Astrocyte (in vitro differentiated cells and primary cell): Measurements from ENCODE around the gene SLC17A2. TPM values are rescaled to one million over a fixed set of nuclear protein-coding genes. Genes with fewer than 3 reads are reported as not detected.

Experiments
- DNase-seq: peaks from one replicate; pipeline ENCODE4 v3.0.0-alpha.2; 2010; ENCODE audit warnings: low read depth
- FAIRE-seq: peaks from 2 replicates; lab custom pipeline; 2011; peaks lifted over from hg19 to GRCh38; lab: Jason Lieb, UNC
- H2AFZ ChIP-seq: 2 replicates; pipeline ENCODE4 v1.6.0; 2012; ENCODE audit warnings: low read depth, low read length, inconsistent platforms
- H3K27ac ChIP-seq: 2 replicates; pipeline ENCODE4 v1.5.1; 2011; ENCODE audit warnings: low read depth, low read length, inconsistent platforms
- H3K27me3 ChIP-seq: 2 replicates; pipeline ENCODE4 v1.6.0; 2011; ENCODE audit warnings: low read length, inconsistent platforms; ENCODE audit not compliant: insufficient read depth
- H3K36me3 ChIP-seq: 2 replicates; pipeline ENCODE4 v1.5.1; 2011; ENCODE audit warnings: low read length, inconsistent platforms; ENCODE audit not compliant: insufficient read depth
- H3K4me1 ChIP-seq: 2 replicates; pipeline ENCODE4 v1.5.1; 2011; ENCODE audit warnings: low read length, inconsistent platforms; ENCODE audit not compliant: insufficient read depth
- H3K4me2 ChIP-seq: 2 replicates; pipeline ENCODE4 v1.6.0; 2012; ENCODE audit warnings: low read length, inconsistent platforms
- H3K4me3 ChIP-seq: 2 replicates; pipeline ENCODE4 v1.5.1; 2011; ENCODE audit warnings: low read depth, mild to moderate bottlenecking, low read length, inconsistent platforms; ENCODE audit not compliant: insufficient read depth
- H3K79me2 ChIP-seq: 2 replicates; pipeline ENCODE4 v1.6.0; 2012; ENCODE audit warnings: mild to moderate bottlenecking, low read length, inconsistent platforms; ENCODE audit not compliant: insufficient read depth
- H3K9ac ChIP-seq: 2 replicates; pipeline ENCODE4 v1.6.0; 2012; ENCODE audit warnings: mild to moderate bottlenecking, low read length, inconsistent platforms
- H3K9me3 ChIP-seq: 2 replicates; pipeline ENCODE4 v1.5.1; 2012; ENCODE audit warnings: low read depth, mild to moderate bottlenecking, low read length, inconsistent platforms; ENCODE audit not compliant: insufficient read depth
- H4K20me1 ChIP-seq: 2 replicates; pipeline ENCODE4 v1.6.0; 2012; ENCODE audit warnings: low read length, inconsistent platforms; ENCODE audit not compliant: insufficient read depth
- H3K27ac Mint-ChIP-seq: one replicate; pipeline ENCODE4 v1.8.0; 2021; ENCODE audit warnings: mild to moderate bottlenecking, mixed read lengths; ENCODE audit not compliant: unreplicated experiment
- H3K27me3 Mint-ChIP-seq: one replicate; pipeline ENCODE4 v1.8.0; 2021; ENCODE audit warnings: low read depth, mixed read lengths; ENCODE audit not compliant: unreplicated experiment
- H3K36me3 Mint-ChIP-seq: one replicate; pipeline ENCODE4 v1.8.0; 2021; ENCODE audit warnings: low read depth, mixed read lengths; ENCODE audit not compliant: unreplicated experiment
- H3K4me1 Mint-ChIP-seq: one replicate; pipeline ENCODE4 v1.8.0; 2021; ENCODE audit warnings: low read depth, mixed read lengths; ENCODE audit not compliant: unreplicated experiment
- H3K4me3 Mint-ChIP-seq: one replicate; pipeline ENCODE4 v1.8.0; 2021; ENCODE audit warnings: mild to moderate bottlenecking, moderate library complexity, mixed read lengths; ENCODE audit not compliant: unreplicated experiment
- H3K9me3 Mint-ChIP-seq: one replicate; pipeline ENCODE4 v1.8.0; 2021; ENCODE audit warnings: mild to moderate bottlenecking, mixed read lengths; ENCODE audit not compliant: unreplicated experiment
- EZH2 ChIP-seq: IDR thresholded peaks from 2 replicates; pipeline ENCODE4 v1.6.1; 2012; ENCODE audit warnings: mild to moderate bottlenecking, low read length, inconsistent platforms; ENCODE audit not compliant: insufficient read depth
- total RNA-seq: library from RNA; stranded (reverse); gene quantifications from 2 replicates; pipeline ENCODE4 v1.2.1, GENCODE V29; 2021
- TF ChIP-seq, protein P1 (sequence below): IDR thresholded peaks from 2 replicates; pipeline ENCODE4 v1.5.1; 2011; ENCODE audit warnings: low read depth, mild to moderate bottlenecking, inconsistent platforms, low read length, moderate library complexity; ENCODE audit not compliant: insufficient read depth

Gene SLC17A2
- total RNA-seq, 1 donor from 2014 or later = not detected

DNA sequence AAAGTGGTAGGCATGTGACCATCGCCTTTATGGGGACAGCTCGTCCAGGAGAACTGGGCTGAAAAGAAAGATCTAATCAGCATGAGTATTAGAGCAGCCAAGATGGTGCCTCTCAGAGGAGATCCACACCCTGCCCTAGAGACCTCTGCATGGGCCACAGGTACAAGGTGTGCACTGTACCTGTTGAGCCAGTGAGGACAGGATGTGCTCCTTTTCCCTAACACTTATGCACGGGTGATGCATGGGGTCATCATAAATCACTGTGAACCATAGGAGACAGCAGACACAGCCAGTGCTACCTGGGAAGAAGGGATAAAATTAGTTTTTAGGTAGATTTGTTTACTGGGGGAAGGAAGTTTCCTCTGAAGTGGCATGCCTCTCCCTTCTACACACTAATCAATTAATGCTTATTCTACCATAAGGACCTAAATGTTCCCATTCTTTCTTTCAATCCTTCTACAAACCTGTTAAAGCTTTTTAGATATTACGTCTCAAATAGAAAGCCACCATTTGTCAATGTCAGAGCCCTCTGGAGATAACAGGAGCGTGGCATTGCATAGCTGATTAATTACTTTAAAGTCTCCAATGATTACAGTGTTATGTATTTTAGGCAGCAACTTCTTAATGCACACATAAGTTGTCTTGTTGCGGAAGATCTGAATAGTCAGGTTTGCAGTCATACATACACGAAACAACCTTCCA lies 13.6 kb downstream of the SLC17A2 start:
- H3K9me3 ChIP-seq = no peaks in the 10 kb centered on the region
- Mint-ChIP-seq H3K4me3 (no peak overlapping the region), H3K27ac (no peak overlapping the region), H3K9me3 (no peaks in the 10 kb centered on the region), H3K4me1 (peaks cover 2% of the 10 kb centered on the region), H3K27me3 (peaks cover 2% of the 10 kb centered on the region), H3K36me3 (no peaks in the 10 kb centered on the region)
- TF ChIP-seq EZH2 = no peak
- TF ChIP-seq, protein P1, sequence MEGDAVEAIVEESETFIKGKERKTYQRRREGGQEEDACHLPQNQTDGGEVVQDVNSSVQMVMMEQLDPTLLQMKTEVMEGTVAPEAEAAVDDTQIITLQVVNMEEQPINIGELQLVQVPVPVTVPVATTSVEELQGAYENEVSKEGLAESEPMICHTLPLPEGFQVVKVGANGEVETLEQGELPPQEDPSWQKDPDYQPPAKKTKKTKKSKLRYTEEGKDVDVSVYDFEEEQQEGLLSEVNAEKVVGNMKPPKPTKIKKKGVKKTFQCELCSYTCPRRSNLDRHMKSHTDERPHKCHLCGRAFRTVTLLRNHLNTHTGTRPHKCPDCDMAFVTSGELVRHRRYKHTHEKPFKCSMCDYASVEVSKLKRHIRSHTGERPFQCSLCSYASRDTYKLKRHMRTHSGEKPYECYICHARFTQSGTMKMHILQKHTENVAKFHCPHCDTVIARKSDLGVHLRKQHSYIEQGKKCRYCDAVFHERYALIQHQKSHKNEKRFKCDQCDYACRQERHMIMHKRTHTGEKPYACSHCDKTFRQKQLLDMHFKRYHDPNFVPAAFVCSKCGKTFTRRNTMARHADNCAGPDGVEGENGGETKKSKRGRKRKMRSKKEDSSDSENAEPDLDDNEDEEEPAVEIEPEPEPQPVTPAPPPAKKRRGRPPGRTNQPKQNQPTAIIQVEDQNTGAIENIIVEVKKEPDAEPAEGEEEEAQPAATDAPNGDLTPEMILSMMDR = no peak
- no peak overlapping the region for H2AFZ ChIP-seq
- no peak overlapping the region for H3K27ac ChIP-seq
- FAIRE-seq (no peak), DNase-seq (no peak)
- H4K20me1 ChIP-seq = no peaks in the 10 kb centered on the region
- no peaks in the 10 kb centered on the region for H3K27me3 ChIP-seq
- no peak overlapping the region for H3K9ac ChIP-seq
- no peaks in the 10 kb centered on the region for H3K4me1 ChIP-seq
- no peak overlapping the region for H3K4me2 ChIP-seq
- H3K4me3 ChIP-seq = no peak overlapping the region
- no peaks in the 10 kb centered on the region for H3K79me2 ChIP-seq
- H3K36me3 ChIP-seq = no peaks in the 10 kb centered on the region

- H3K27ac Mint-ChIP-seq = no peak overlapping the region
- no peaks in the 10 kb centered on the region for H3K4me1 ChIP-seq
- no peaks in the 10 kb centered on the region for H3K9me3 ChIP-seq
- H4K20me1 ChIP-seq = no peaks in the 10 kb centered on the region
- no peaks in the 10 kb centered on the region for H3K79me2 ChIP-seq
- H3K36me3 Mint-ChIP-seq = no peaks in the 10 kb centered on the region
- H2AFZ ChIP-seq = no peak overlapping the region
- peaks cover 2% of the 10 kb centered on the region for H3K27me3 Mint-ChIP-seq
- no peak overlapping the region for H3K27ac ChIP-seq
- DNase-seq (no peak), FAIRE-seq (no peak)
- no peak for TF ChIP-seq EZH2
- TF ChIP-seq, protein P1 = no peak
- peaks cover 2% of the 10 kb centered on the region for H3K4me1 Mint-ChIP-seq
- no peaks in the 10 kb centered on the region for H3K27me3 ChIP-seq
- no peak overlapping the region for H3K4me3 Mint-ChIP-seq
- H3K4me3 ChIP-seq = no peak overlapping the region
- no peaks in the 10 kb centered on the region for H3K36me3 ChIP-seq
- no peak overlapping the region for H3K9ac ChIP-seq
- H3K4me2 ChIP-seq = no peak overlapping the region
- H3K9me3 Mint-ChIP-seq = no peaks in the 10 kb centered on the region
These were observed 14.2 kb downstream of the SLC17A2 start for GRCh38 chr6:25916330-25916729.

- Mint-ChIP-seq H3K36me3 (no peaks in the 10 kb centered on the region), H3K4me3 (no peak overlapping the region), H3K4me1 (peaks cover 5% of the 10 kb centered on the region), H3K27ac (no peak overlapping the region), H3K27me3 (peaks cover 2% of the 10 kb centered on the region), H3K9me3 (no peaks in the 10 kb centered on the region)
- H3K27me3 ChIP-seq = no peaks in the 10 kb centered on the region
- no peak for TF ChIP-seq EZH2
- TF ChIP-seq, protein P1 = no peak
- no peak overlapping the region for H3K4me3 ChIP-seq
- H3K9me3 ChIP-seq = no peaks in the 10 kb centered on the region
- no peak overlapping the region for H3K9ac ChIP-seq
- H2AFZ ChIP-seq = no peak overlapping the region
- DNase-seq (no peak), FAIRE-seq (no peak)
- H3K36me3 ChIP-seq = no peaks in the 10 kb centered on the region
- no peaks in the 10 kb centered on the region for H3K79me2 ChIP-seq
- no peaks in the 10 kb centered on the region for H4K20me1 ChIP-seq
- no peaks in the 10 kb centered on the region for H3K4me1 ChIP-seq
- H3K27ac ChIP-seq = no peak overlapping the region
- no peak overlapping the region for H3K4me2 ChIP-seq
These were observed 16.8 kb downstream of the SLC17A2 start for GRCh38 chr6:25913741-25914140.
